ENCODE data around the gene AIG1. TPM values are rescaled to one million over a fixed set of nuclear protein-coding genes. Genes with fewer than 3 reads are reported as not detected.
A peak's percentile ranks its signal among the peaks of the same experiment; 100 is the strongest.

AIG1 gene
- total RNA-seq, 1 donor from 2014 or later = 11.0 TPM

- peak in 1 of 2 donors; percentile 80 for DNase-seq (ENCODE audit: low read depth in 2 of 2)
These were observed 134.7 kb downstream of the AIG1 start for GRCh38 chr6:143195349-143195845.

GRCh38 chr6:143196525-143197225 lies 136.0 kb downstream of the AIG1 start:
- peak in 1 of 2 donors; percentile 5 for DNase-seq (ENCODE audit: low read depth in 2 of 2)

GRCh38 chr6:143197377-143197776 lies 136.7 kb downstream of the AIG1 start:
- no peak for DNase-seq (ENCODE audit: low read depth in 2 of 2)

- DNase-seq (ENCODE audit: low read depth in 2 of 2) = no peak
These were observed 137.6 kb downstream of the AIG1 start for GRCh38 chr6:143198312-143198711.

- DNase-seq (ENCODE audit: low read depth in 2 of 2) = no peak
These were observed 138.6 kb downstream of the AIG1 start for GRCh38 chr6:143199291-143199690.

- no peak for DNase-seq (ENCODE audit: low read depth in 2 of 2)
These were observed 139.6 kb downstream of the AIG1 start for GRCh38 chr6:143200167-143200770.

- no peak for DNase-seq (ENCODE audit: low read depth in 2 of 2)
These were observed 143.4 kb downstream of the AIG1 start for GRCh38 chr6:143204045-143204444.

- no peak for DNase-seq (ENCODE audit: low read depth in 2 of 2)
These were observed 144.4 kb downstream of the AIG1 start for GRCh38 chr6:143205131-143205535.

GRCh38 chr6:143205585-143205984 lies 144.9 kb downstream of the AIG1 start:
- no peak for DNase-seq (ENCODE audit: low read depth in 2 of 2)

GRCh38 chr6:143205991-143206390 lies 145.3 kb downstream of the AIG1 start:
- DNase-seq (ENCODE audit: low read depth in 2 of 2) = no peak

- DNase-seq (ENCODE audit: low read depth in 2 of 2) = no peak
These were observed 145.9 kb downstream of the AIG1 start for GRCh38 chr6:143206550-143206949.

GRCh38 chr6:143210420-143210819 lies 149.7 kb downstream of the AIG1 start:
- no peak for DNase-seq (ENCODE audit: low read depth in 2 of 2)

- no peak for DNase-seq (ENCODE audit: low read depth in 2 of 2)
These were observed 153.2 kb downstream of the AIG1 start for GRCh38 chr6:143213859-143214376.

GRCh38 chr6:143215363-143215762 lies 154.7 kb downstream of the AIG1 start:
- DNase-seq (ENCODE audit: low read depth in 2 of 2) = no peak

GRCh38 chr6:143215771-143216170 lies 155.1 kb downstream of the AIG1 start:
- no peak for DNase-seq (ENCODE audit: low read depth in 2 of 2)

- DNase-seq (ENCODE audit: low read depth in 2 of 2) = no peak
These were observed 157.5 kb downstream of the AIG1 start for GRCh38 chr6:143218233-143218632.

- no peak for DNase-seq (ENCODE audit: low read depth in 2 of 2)
These were observed 161.0 kb downstream of the AIG1 start for GRCh38 chr6:143221698-143222097.

- DNase-seq (ENCODE audit: low read depth in 2 of 2) = no peak
These were observed 161.6 kb downstream of the AIG1 start for GRCh38 chr6:143222310-143222709.

GRCh38 chr6:143222801-143223231 lies 162.1 kb downstream of the AIG1 start:
- no peak for DNase-seq (ENCODE audit: low read depth in 2 of 2)

- peak in 1 of 2 donors; percentile 13 for DNase-seq (ENCODE audit: low read depth in 2 of 2)
These were observed 163.2 kb downstream of the AIG1 start for GRCh38 chr6:143223895-143224294.

- peak in 1 of 2 donors; percentile 16 for DNase-seq (ENCODE audit: low read depth in 2 of 2)
These were observed 163.8 kb downstream of the AIG1 start for GRCh38 chr6:143224516-143224915.

- DNase-seq (ENCODE audit: low read depth in 2 of 2) = no peak
These were observed 165.2 kb downstream of the AIG1 start for GRCh38 chr6:143225929-143226328.

GRCh38 chr6:143227675-143228074 lies 167.0 kb downstream of the AIG1 start:
- DNase-seq (ENCODE audit: low read depth in 2 of 2) = no peak
